Right lung (tissue), 10 donors: ENCODE data around the gene PER1. TPM values are rescaled to one million over a fixed set of nuclear protein-coding genes. Genes with fewer than 3 reads are reported as not detected.

Source experiments
- DNase-seq, 2 donors: peaks; one replicate each; pipeline ENCODE4 v3.0.0-alpha.2; 2013
- long read RNA-seq, 8 donors: transcript quantifications; one replicate each; lab custom pipeline, GENCODE V29; 2026
- polyA plus RNA-seq, 5 donors: library from polyadenylated mRNA; unstranded; fragments of 120-200 nt; gene quantifications; one replicate each; pipeline versions ENCODE4 v1.2.1 to v1.2.3, GENCODE V29; 2013; ENCODE audit warnings: inconsistent platforms in 1 of 5, low replicate concordance in 1 of 5; ENCODE audit not compliant: insufficient read length in 5 of 5, insufficient read depth in 1 of 5

Gene PER1, protein sequence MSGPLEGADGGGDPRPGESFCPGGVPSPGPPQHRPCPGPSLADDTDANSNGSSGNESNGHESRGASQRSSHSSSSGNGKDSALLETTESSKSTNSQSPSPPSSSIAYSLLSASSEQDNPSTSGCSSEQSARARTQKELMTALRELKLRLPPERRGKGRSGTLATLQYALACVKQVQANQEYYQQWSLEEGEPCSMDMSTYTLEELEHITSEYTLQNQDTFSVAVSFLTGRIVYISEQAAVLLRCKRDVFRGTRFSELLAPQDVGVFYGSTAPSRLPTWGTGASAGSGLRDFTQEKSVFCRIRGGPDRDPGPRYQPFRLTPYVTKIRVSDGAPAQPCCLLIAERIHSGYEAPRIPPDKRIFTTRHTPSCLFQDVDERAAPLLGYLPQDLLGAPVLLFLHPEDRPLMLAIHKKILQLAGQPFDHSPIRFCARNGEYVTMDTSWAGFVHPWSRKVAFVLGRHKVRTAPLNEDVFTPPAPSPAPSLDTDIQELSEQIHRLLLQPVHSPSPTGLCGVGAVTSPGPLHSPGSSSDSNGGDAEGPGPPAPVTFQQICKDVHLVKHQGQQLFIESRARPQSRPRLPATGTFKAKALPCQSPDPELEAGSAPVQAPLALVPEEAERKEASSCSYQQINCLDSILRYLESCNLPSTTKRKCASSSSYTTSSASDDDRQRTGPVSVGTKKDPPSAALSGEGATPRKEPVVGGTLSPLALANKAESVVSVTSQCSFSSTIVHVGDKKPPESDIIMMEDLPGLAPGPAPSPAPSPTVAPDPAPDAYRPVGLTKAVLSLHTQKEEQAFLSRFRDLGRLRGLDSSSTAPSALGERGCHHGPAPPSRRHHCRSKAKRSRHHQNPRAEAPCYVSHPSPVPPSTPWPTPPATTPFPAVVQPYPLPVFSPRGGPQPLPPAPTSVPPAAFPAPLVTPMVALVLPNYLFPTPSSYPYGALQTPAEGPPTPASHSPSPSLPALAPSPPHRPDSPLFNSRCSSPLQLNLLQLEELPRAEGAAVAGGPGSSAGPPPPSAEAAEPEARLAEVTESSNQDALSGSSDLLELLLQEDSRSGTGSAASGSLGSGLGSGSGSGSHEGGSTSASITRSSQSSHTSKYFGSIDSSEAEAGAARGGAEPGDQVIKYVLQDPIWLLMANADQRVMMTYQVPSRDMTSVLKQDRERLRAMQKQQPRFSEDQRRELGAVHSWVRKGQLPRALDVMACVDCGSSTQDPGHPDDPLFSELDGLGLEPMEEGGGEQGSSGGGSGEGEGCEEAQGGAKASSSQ (N-terminal part only)
- polyA plus RNA-seq: 10 to 100 TPM; 23.0 to 61.4 (median 37.7) TPM
- long read RNA-seq, donor 1, partial matches to known transcripts: 0 of 2 reads
- long read RNA-seq, donor 1, other reads (novel, unspliced or antisense): 0 of 2 reads
- long read RNA-seq, donor 2: 0 reads
- long read RNA-seq, donor 3, partial matches to known transcripts: 0 of 5 reads
- long read RNA-seq, donor 3, other reads (novel, unspliced or antisense): 0 of 5 reads
- long read RNA-seq, donor 4, partial matches to known transcripts: 0 of 6 reads
- long read RNA-seq, donor 4, other reads (novel, unspliced or antisense): 0 of 6 reads
- long read RNA-seq, donor 5, transcript PER1-219 (3 exons, 461 nt): major isoform, 6 of 12 reads
- long read RNA-seq, donor 5, partial matches to known transcripts: 0 of 12 reads
- long read RNA-seq, donor 5, other reads (novel, unspliced or antisense): 0 of 12 reads
- long read RNA-seq, donor 6, full-length matches to known transcripts: 8 of 8 reads
- long read RNA-seq, donor 6, partial matches to known transcripts: 0 of 8 reads
- long read RNA-seq, donor 6, other reads (novel, unspliced or antisense): 0 of 8 reads
- long read RNA-seq, donor 7, full-length matches to known transcripts: 9 of 9 reads
- long read RNA-seq, donor 7, partial matches to known transcripts: 0 of 9 reads
- long read RNA-seq, donor 7, other reads (novel, unspliced or antisense): 0 of 9 reads
- long read RNA-seq, donor 8, partial matches to known transcripts: 0 of 3 reads
- long read RNA-seq, donor 8, other reads (novel, unspliced or antisense): 0 of 3 reads

- peak; percentile 93 to 94 for DNase-seq
Observed at GRCh38 chr17:8152112-8152775, at the start of gene PER1. TSS of gene PER1 (minus strand) at chr17:8152404. CDS start at chr17:8150706, 1,698 bp downstream.

- peak; percentile 77 to 79 for DNase-seq
Observed at GRCh38 chr17:8192070-8192815, 40.0 kb upstream of the PER1 start.

- no peak for DNase-seq
Observed at GRCh38 chr17:8190506-8190905, 38.3 kb upstream of the PER1 start.

DNA sequence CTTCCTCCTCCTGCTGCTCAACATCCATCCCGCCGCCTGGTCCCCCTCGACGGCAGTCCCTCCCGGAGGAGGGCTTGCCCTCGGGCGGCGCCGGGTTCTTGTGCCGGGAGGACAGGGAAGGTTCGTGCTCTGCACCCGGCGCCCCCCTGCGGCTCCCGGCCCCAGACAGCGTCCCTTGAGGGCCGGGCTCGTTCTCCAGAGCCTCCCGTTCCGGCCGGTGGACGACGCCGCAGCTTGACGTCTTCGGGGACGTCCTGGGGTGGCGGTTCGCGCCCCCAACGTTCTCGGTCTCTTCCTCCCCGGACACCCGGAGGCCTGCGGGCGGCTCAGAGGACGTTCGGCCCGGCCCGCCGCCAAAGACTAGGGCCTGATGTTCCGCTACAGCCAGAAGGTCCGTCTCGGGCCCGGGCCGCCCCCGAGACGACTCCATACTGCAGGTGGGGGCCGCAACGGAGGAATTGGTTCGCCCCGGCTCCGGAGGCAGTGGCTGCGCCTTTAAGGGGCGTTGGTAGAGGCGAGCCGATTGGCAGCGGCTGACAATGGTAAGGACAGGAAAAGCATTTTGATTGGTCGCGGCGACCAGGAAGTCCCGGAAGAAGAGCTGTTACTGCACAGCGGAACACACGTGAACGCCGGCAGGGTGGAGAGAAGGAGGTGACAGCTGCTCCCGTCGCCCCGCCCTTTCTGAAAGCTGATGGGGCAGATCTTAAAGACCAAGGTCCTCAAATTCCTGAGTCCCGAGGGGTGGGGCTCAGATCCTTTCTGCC, 37.7 kb upstream of the PER1 start, which contains the start of gene BORCS6:
TSS of gene BORCS6 (minus strand) at position 470 of the 767 bp plus-strand sequence. CDS start at position 430, 40 bp downstream.
- peak; percentile 93 to 96 for DNase-seq

DNA sequence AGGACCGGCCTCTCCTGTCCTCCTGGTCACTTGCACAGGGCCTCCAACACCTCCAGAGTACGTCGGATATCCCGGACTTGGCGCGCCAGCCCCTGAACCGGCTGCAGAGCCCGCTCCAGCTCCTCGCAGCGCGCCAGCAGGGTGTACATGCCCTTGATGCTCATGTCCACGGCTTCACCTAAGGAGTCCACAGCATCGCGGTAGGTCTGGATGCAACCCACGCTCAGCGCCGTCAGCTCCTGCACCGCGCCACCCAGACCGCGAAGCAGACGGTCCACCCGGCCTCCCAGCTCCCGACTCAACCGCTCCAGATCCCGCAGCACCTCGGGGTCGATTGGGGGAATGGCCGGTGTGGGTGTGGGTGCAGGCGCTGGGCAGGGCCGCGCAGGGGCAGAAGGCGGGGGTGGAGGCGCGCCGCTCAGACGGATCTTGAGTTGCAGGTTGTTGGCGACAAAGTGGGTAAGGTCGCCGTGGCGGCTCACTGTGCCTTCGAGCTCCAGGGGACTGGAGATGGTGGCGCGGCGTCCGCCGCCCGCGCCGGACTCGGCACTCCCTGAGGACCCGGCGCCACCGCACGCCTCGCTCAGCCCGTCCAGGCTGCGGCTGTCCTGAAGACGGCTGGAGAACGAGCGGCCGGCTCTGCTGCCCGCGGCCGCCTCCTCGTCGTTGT, 37.0 kb upstream of the PER1 start:
- DNase-seq: no peak

DNA sequence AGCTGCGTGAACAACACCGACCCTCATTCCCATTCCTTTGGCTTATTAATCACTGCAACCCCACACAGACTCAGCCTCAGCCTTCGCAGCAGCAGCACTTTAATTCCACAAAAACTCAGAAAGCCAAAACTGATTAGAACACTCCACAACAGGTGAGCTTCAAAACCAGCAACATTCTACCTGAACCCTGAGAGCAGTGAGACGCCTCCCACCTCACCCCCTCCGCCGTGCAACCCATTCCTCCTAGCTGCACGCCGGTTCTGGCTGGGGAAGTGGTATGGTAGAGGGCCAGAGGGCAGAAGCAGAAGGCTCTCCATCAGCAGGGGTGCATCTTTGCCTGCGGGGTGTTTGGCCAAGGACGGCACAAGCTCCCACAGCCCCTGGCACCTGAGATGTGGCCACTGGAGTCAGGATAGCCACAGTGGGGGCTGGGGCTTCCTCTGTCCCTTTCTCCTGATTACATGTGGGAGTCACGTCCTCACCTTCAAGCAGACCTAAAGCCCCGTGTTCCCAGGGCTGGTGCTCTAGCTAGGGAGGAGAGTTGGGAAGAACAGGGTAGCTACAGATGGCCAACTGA, 36.1 kb upstream of the PER1 start:
- no peak for DNase-seq

DNA sequence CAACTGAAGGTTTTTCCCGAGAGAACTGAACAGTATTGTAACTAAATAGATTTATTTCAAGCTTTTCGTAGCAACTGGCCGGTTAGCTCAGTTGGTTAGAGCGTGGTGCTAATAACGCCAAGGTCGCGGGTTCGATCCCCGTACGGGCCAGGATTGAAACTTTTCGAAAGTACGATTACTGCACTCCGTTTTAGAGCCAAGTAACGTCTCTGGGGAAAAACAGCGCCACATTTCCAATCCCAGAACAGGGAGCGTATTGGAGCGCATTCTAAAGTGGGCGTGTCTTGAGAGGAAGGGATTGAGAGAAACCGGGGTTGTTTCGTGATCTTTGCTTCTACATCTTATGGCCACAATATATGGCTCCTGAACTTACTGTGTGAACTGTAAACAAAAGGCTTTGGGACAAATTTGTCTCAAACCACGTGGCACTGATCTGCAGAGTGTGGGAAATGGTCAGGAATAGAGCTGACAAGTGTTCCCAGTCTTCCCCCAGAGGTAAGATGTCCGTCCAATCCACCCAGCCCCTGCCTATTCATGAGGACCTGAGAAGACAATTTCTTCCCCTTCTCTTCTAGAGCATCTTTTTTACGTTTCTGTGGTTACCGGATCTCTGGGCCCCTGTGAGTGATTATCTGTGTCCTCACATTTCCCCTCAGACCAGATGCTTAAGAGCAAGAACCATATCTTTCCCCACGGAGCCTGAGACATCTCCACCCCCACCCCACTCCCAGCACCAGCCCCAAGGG, 35.5 kb upstream of the PER1 start:
- DNase-seq: peak; percentile 94 to 97

DNA sequence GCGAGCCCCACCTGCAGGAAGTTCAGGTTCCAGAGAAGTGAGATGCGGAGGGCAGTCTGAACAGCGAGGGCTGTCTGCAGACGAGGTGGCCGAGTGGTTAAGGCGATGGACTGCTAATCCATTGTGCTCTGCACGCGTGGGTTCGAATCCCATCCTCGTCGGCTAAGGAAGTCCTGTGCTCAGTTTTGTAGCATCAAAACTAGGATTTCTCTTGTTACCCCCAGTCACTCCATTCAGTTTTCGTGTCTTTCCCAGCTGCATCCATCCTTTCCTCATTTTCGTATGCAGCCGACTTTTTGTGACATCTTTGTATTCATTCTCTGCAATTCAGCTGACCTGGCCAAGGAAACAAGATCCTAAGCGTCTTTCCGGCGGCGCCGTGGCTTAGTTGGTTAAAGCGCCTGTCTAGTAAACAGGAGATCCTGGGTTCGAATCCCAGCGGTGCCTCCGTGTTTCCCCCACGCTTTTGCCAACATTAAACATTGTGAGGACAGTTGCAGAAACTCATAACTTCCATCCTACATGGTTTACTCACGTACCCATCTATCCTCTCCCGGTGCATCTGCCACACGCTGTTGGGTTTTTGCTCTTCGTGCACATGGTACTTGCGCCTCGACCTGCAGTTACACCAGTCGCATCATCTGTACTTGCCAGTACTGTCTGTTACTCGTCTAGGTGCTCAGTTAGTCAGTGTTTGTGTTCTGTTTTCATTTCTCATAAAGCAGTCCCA, 34.7 kb upstream of the PER1 start:
- peak; percentile 91 to 96 for DNase-seq

- no peak for DNase-seq
Observed at GRCh38 chr17:8186446-8186786, 34.2 kb upstream of the PER1 start.

- peak; percentile 86 to 88 for DNase-seq
Observed at GRCh38 chr17:8185582-8186445, 33.6 kb upstream of the PER1 start.

DNA sequence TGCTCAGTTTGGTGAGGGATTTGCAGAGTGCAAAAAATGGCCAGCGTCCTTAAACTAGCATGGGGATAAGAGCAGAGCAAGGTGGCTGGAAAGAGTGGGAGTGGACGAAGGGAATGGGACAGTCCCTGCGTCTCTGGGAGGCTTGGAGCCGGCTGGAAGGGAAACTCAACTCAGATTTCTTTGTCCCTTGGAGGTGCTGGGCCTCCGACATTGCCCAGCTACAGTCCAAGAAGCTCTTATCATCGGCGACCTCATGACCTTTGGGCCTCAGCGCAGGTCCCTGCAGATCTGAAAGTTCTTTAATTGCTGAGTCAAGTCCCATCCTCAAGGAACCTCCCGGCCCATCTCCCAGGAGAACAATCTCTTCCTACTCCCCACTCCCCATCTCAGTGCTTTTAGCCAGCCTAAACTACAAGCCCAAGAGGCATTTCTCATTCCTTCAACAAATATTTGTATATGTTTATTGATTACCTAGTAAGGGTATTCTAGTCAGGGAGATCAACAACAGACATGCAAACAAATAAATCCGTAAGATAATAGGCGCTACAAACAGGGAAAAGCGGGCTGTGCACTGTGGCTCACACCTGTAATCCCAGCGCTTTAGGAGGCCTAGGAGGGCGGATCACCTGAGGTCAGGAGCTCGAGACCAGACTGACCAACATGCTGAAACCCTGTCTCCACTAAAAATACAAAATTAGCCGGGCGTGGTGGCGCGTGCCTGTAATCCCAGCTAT, 25.0 kb upstream of the PER1 start:
- no peak for DNase-seq

GRCh38 chr17:8176197-8176940, 24.2 kb upstream of the PER1 start, which contains the start of gene TMEM107:
TSS of gene TMEM107 (minus strand) at chr17:8176380. CDS start at chr17:8176286, 94 bp downstream.
- peak; percentile 88 to 89 for DNase-seq

- DNase-seq: no peak
Observed at GRCh38 chr17:8175795-8176196, 23.6 kb upstream of the PER1 start.
